ENCODE measurements around the gene PPIF.

Gene PPIF

GRCh38 chr10:79367426-79368189, 20.3 kb downstream of the PPIF start:
- DNase-seq (ENCODE audit: low read depth in 2 of 3, low spot score in 2 of 3) = no peak

GRCh38 chr10:79372871-79373270, 25.6 kb downstream of the PPIF start:
- no peak for DNase-seq (ENCODE audit: low read depth in 2 of 3, low spot score in 2 of 3)

- DNase-seq (ENCODE audit: low read depth in 2 of 3, low spot score in 2 of 3) = peak; percentile 23 to 78 (median 77)
These were observed 27.3 kb downstream of the PPIF start for GRCh38 chr10:79374312-79375191.

- DNase-seq (ENCODE audit: low read depth in 2 of 3, low spot score in 2 of 3) = no peak
These were observed 28.2 kb downstream of the PPIF start for GRCh38 chr10:79375321-79376077.

- DNase-seq (ENCODE audit: low read depth in 2 of 3, low spot score in 2 of 3) = no peak
These were observed 28.9 kb downstream of the PPIF start for GRCh38 chr10:79376078-79376628.

GRCh38 chr10:79376751-79377556, 29.7 kb downstream of the PPIF start:
- no peak for DNase-seq (ENCODE audit: low read depth in 2 of 3, low spot score in 2 of 3)

- DNase-seq (ENCODE audit: low read depth in 2 of 3, low spot score in 2 of 3) = no peak
These were observed 30.5 kb downstream of the PPIF start for GRCh38 chr10:79377557-79378382.

GRCh38 chr10:79378383-79378646, 31.0 kb downstream of the PPIF start:
- no peak for DNase-seq (ENCODE audit: low read depth in 2 of 3, low spot score in 2 of 3)

GRCh38 chr10:79378647-79379511, 31.6 kb downstream of the PPIF start:
- DNase-seq (ENCODE audit: low read depth in 2 of 3, low spot score in 2 of 3) = no peak

GRCh38 chr10:79379512-79380124, 32.3 kb downstream of the PPIF start:
- no peak for DNase-seq (ENCODE audit: low read depth in 2 of 3, low spot score in 2 of 3)

GRCh38 chr10:79380125-79380945, 33.1 kb downstream of the PPIF start:
- no peak for DNase-seq (ENCODE audit: low read depth in 2 of 3, low spot score in 2 of 3)

- no peak for DNase-seq (ENCODE audit: low read depth in 2 of 3, low spot score in 2 of 3)
These were observed 33.9 kb downstream of the PPIF start for GRCh38 chr10:79380946-79381721.

GRCh38 chr10:79381804-79382221, 34.5 kb downstream of the PPIF start:
- DNase-seq (ENCODE audit: low read depth in 2 of 3, low spot score in 2 of 3) = no peak

GRCh38 chr10:79382491-79382941, 35.2 kb downstream of the PPIF start:
- DNase-seq (ENCODE audit: low read depth in 2 of 3, low spot score in 2 of 3) = no peak

- DNase-seq (ENCODE audit: low read depth in 2 of 3, low spot score in 2 of 3) = no peak
These were observed 36.8 kb downstream of the PPIF start for GRCh38 chr10:79383974-79384606.

- no peak for DNase-seq (ENCODE audit: low read depth in 2 of 3, low spot score in 2 of 3)
These were observed 37.6 kb downstream of the PPIF start for GRCh38 chr10:79384773-79385391.

Measured in activated CD8-positive, alpha-beta memory T cell treated with anti-CD3 and anti-CD28 coated beads for 48 hours (primary cell).